GM23248 (cell line): ENCODE results near the gene RBFOX2. TPM values are rescaled to one million over a fixed set of nuclear protein-coding genes. Genes with fewer than 3 reads are reported as not detected.
A peak's percentile ranks its signal among the peaks of the same experiment; 100 is the strongest.
"Not testable (repeated sequence)": the region's sequence is repeated elsewhere in the genome, so short reads cannot be mapped to it uniquely, and the experiment has no call there.

ENCODE experiments used
- DNase-seq: peaks from one replicate; pipeline ENCODE4 v3.0.0-alpha.2; 2015
- H2AFZ ChIP-seq: fragments of 200-600 bp; sonication (generic); 2 replicates; pipeline ENCODE4 v1.6.1; 2016; ENCODE audit warnings: antibody characterized with exemption
- H3F3A ChIP-seq: fragments of 200-600 bp; sonication (generic); 2 replicates; pipeline ENCODE4 v1.6.1; 2016; ENCODE audit warnings: mild to moderate bottlenecking, antibody characterized with exemption, mixed run types; ENCODE audit not compliant: insufficient read depth
- H3K27ac ChIP-seq: fragments of 200-600 bp; sonication (generic); 2 replicates; pipeline ENCODE4 v1.5.1; 2016; ENCODE audit warnings: mild to moderate bottlenecking
- H3K27me3 ChIP-seq: fragments of 200-600 bp; sonication (generic); replicated peaks from 2 replicates; pipeline ENCODE4 v1.6.1; 2016; ENCODE audit warnings: mild to moderate bottlenecking; ENCODE audit not compliant: insufficient read depth
- H3K36me3 ChIP-seq: fragments of 200-600 bp; sonication (generic); 2 replicates; pipeline ENCODE4 v1.6.1; 2016; ENCODE audit warnings: low read depth, mild to moderate bottlenecking
- H3K4me1 ChIP-seq: fragments of 200-600 bp; sonication (generic); 2 replicates; pipeline ENCODE4 v1.6.1; 2016; ENCODE audit warnings: mild to moderate bottlenecking; ENCODE audit not compliant: insufficient read depth
- H3K4me2 ChIP-seq: fragments of 200-600 bp; sonication (generic); one replicate; pipeline ENCODE4 v1.6.1; 2016; ENCODE audit warnings: mild to moderate bottlenecking; ENCODE audit not compliant: unreplicated experiment
- H3K4me3 ChIP-seq: fragments of 200-600 bp; sonication (generic); 2 replicates; pipeline ENCODE4 v1.5.1; 2016; ENCODE audit warnings: mild to moderate bottlenecking
- H3K79me2 ChIP-seq: fragments of 200-600 bp; sonication (generic); 2 replicates; pipeline ENCODE4 v1.6.1; 2016; ENCODE audit warnings: mild to moderate bottlenecking; ENCODE audit not compliant: insufficient read depth
- H3K9ac ChIP-seq: fragments of 200-600 bp; sonication (generic); 2 replicates; pipeline ENCODE4 v1.6.1; 2016; ENCODE audit warnings: mild to moderate bottlenecking
- H3K9me2 ChIP-seq: fragments of 200-600 bp; sonication (generic); 2 replicates; pipeline ENCODE4 v1.6.1; 2016; ENCODE audit warnings: mixed run types, mild to moderate bottlenecking, moderate library complexity; ENCODE audit not compliant: insufficient read depth
- H3K9me3 ChIP-seq: fragments of 200-600 bp; sonication (generic); one replicate; pipeline ENCODE4 v1.6.1; 2017; ENCODE audit warnings: low read depth
- H4K20me1 ChIP-seq: fragments of 200-600 bp; sonication (generic); 2 replicates; pipeline ENCODE4 v1.6.0; 2016; ENCODE audit not compliant: insufficient read depth
- EZH2 ChIP-seq: fragments of 200-600 bp; sonication (generic); IDR thresholded peaks from 2 replicates; pipeline ENCODE4 v1.6.1; 2018; ENCODE audit warnings: antibody characterized with exemption, mild to moderate bottlenecking; ENCODE audit not compliant: insufficient read depth, poor library complexity, severe bottlenecking
- EZH2phosphoT487 ChIP-seq: fragments of 200-600 bp; sonication (generic); IDR thresholded peaks from 2 replicates; pipeline ENCODE4 v1.6.1; 2018; ENCODE audit warnings: antibody characterized with exemption, moderate library complexity, mild to moderate bottlenecking, low read depth; ENCODE audit not compliant: insufficient read depth
- WGBS, 2 experiments: methylation state at CpG; one replicate each; pipeline ENCODE4 v1.1.6; 2015 to 2017; ENCODE audit warnings: low lambda C conversion rate in 2 of 2, low coverage in 1 of 2; ENCODE audit errors: missing lambda C conversion rate in 2 of 2; 5-methylcytosine and 5-hydroxymethylcytosine counted together
- in situ Hi-C: fragments of 300-500 bp; cut with MboI; formaldehyde crosslinking; loops from 2 replicates; pipeline ENCODE4 v1.15.0; 2020
- polyA plus RNA-seq: library from polyadenylated mRNA; unstranded; fragments of >200 nt; fragmentation: Nextera tagmentation; extraction: Ambion mirVana; gene quantifications from 2 replicates; pipeline ENCODE4 v1.2.1, GENCODE V29; 2016
- total RNA-seq: library from RNA; depleted of rRNA; stranded (reverse); fragments of >200 nt; shearing (Covaris generic); gene quantifications from 2 replicates; pipeline ENCODE4 v1.2.3, GENCODE V29; 2014

RBFOX2 gene
- total and polyA plus RNA-seq, 2 experiments from 2014 or later, result 127 to 136 TPM

DNA sequence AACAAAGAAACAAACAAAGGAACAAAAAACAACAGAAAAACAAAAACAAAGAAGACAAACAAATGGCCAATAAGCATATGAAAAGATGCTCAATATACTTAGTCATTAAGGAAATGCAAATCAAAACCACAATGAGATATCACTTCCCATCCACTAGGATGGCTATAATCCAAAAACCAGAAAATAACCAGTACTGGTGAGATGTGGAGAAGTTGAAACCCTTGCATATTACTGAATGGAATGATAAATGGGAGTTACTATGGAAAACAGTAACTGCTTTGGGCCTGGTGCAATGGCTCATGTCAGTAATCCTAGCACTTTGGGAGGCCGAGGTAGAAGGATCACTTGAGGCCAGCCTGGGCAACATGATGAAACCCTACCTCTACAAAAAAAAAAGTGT is 44.9 kb upstream of the RBFOX2 start:
- no peak overlapping the region for H3K27ac ChIP-seq

GRCh38 chr22:36070645-36071044 is 42.0 kb upstream of the RBFOX2 start:
- H4K20me1 ChIP-seq, H3K27me3 ChIP-seq, H3K9ac ChIP-seq, DNase-seq, H3K9me2 ChIP-seq, H3K4me1 ChIP-seq, H3K9me3 ChIP-seq, H3K36me3 ChIP-seq, H3K79me2 ChIP-seq, in situ Hi-C loops, H3K4me3 ChIP-seq, H3F3A ChIP-seq, H3K4me2 ChIP-seq: not testable (repeated sequence)
- WGBS, 2 experiments, result 100% methylated on average over 2 of the region's 2 CpGs
- Histone ChIP-seq H2AFZ (peak overlapping the region; percentile 56; the same call in 1 of the 2 replicates), H3K27ac (peak overlapping the region; percentile 23)

More for the DNA sequence above, 44.9 kb upstream of the RBFOX2 start:
- DNase-seq, result peak; percentile 64
- TF ChIP-seq EZH2 (no peak), EZH2phosphoT487 (no peak)
- H3K9me2 ChIP-seq, result no peaks in the 10 kb centered on the region
- no peaks in the 10 kb centered on the region for H3K27me3 ChIP-seq
- H3K4me1 ChIP-seq, result peaks cover 19% of the 10 kb centered on the region
- in situ Hi-C loops, result no loop called here
- 77 to 86% methylated on average over 1 of the region's 1 CpG for WGBS, 2 experiments
- no peaks in the 10 kb centered on the region for H4K20me1 ChIP-seq
- no peaks in the 10 kb centered on the region for H3K79me2 ChIP-seq
- H3K4me3 ChIP-seq, result no peak overlapping the region
- H2AFZ ChIP-seq, result no peak overlapping the region
- H3K9ac ChIP-seq, result no peak overlapping the region
- H3K36me3 ChIP-seq, result no peaks in the 10 kb centered on the region
- no peak overlapping the region for H3K4me2 ChIP-seq
- H3F3A ChIP-seq, result peaks cover 25% of the 10 kb centered on the region
- no peaks in the 10 kb centered on the region for H3K9me3 ChIP-seq

DNA sequence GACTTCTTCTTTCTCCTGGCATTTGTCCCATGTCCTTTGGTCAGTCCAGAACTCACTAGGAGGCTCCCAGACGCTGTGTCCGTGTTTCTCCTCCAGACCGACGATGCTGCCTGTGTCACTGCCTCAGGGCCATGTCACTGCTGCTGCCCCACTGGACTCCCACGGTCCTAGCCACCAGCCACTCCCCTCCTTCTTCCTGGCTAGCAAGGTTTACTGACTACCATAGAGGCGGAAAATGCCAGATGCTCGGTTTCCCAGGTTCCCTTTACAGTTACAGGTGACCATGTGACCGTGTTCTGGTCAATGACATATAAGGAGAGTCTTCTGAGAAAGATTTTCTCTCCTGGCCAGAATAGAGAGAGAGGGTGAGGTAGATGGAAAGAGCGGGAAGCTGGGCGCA is 40.7 kb upstream of the RBFOX2 start:
- Histone ChIP-seq H2AFZ (no peak overlapping the region), H3F3A (peaks cover 6% of the 10 kb centered on the region; the same call in 1 of the 2 replicates), H3K9me3 (no peaks in the 10 kb centered on the region), H3K27ac (no peak overlapping the region), H3K36me3 (no peaks in the 10 kb centered on the region), H4K20me1 (no peaks in the 10 kb centered on the region), H3K9me2 (no peaks in the 10 kb centered on the region), H3K4me2 (no peak overlapping the region), H3K79me2 (no peaks in the 10 kb centered on the region), H3K4me3 (no peak overlapping the region), H3K9ac (no peak overlapping the region), H3K4me1 (peaks cover 11% of the 10 kb centered on the region; the same call in 1 of the 2 replicates), H3K27me3 (no peaks in the 10 kb centered on the region)
- in situ Hi-C loops, result loop anchor here (10.0 kb wide), 1 partner anchor 135 kb away; no protein-coding TSS in a partner anchor
- WGBS, 2 experiments, result 80 to 81% methylated on average over 10 of the region's 10 CpGs
- DNase-seq, result no peak
- TF ChIP-seq EZH2phosphoT487, result no peak

GRCh38 chr22:36068776-36069344 is 40.2 kb upstream of the RBFOX2 start:
- H3K9me3 ChIP-seq, result no peaks in the 10 kb centered on the region
- no peak overlapping the region for H2AFZ ChIP-seq
- H3K4me1 ChIP-seq, result peaks cover 11% of the 10 kb centered on the region; the same call in 1 of the 2 replicates
- no peaks in the 10 kb centered on the region for H3K79me2 ChIP-seq
- WGBS, 2 experiments, result 69 to 70% methylated on average over 6 of the region's 6 CpGs
- H3K9me2 ChIP-seq, result no peaks in the 10 kb centered on the region
- in situ Hi-C loops, result loop anchor here (10.0 kb wide), 1 partner anchor 134 kb away; no protein-coding TSS in a partner anchor
- H3K9ac ChIP-seq, result no peak overlapping the region
- H3K27ac ChIP-seq, result no peak overlapping the region
- H3K4me2 ChIP-seq, result no peak overlapping the region
- peaks cover 10% of the 10 kb centered on the region; the same call in 1 of the 2 replicates for H3F3A ChIP-seq
- no peaks in the 10 kb centered on the region for H3K27me3 ChIP-seq
- no peaks in the 10 kb centered on the region for H4K20me1 ChIP-seq
- peak; percentile 50 for DNase-seq
- no peaks in the 10 kb centered on the region for H3K36me3 ChIP-seq
- no peak for TF ChIP-seq EZH2
- TF ChIP-seq EZH2phosphoT487, result no peak
- no peak overlapping the region for H3K4me3 ChIP-seq

DNA sequence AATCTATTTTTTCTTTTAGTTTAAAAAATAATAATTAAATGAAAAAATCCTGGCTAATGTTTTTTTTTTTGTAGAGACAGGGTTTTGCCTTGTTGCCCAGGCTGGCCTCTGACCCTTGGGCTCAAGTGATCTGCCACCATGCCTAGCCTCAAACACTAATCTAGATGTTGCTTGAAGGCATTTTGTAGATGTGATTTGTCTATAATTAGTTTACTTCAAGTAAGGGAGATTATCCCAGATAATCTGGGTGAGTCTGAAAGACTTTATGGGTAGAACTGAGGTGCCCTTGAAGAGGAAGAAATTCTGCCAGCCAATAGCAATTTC is 38.6 kb upstream of the RBFOX2 start:
- Histone ChIP-seq H4K20me1 (no peaks in the 10 kb centered on the region), H3K4me1 (peaks cover 7% of the 10 kb centered on the region; the same call in 1 of the 2 replicates), H3K4me2 (no peak overlapping the region), H3K27ac (no peak overlapping the region), H2AFZ (no peak overlapping the region), H3K9me3 (no peaks in the 10 kb centered on the region), H3K9me2 (no peaks in the 10 kb centered on the region), H3K4me3 (no peak overlapping the region), H3K79me2 (no peaks in the 10 kb centered on the region), H3K36me3 (no peaks in the 10 kb centered on the region), H3K27me3 (no peaks in the 10 kb centered on the region), H3F3A (0 out of 2 replicates have a peak, but pooled peaks cover 4% of the 10 kb centered on the region), H3K9ac (no peak overlapping the region)
- in situ Hi-C loops, result loop anchor here (10.0 kb wide), 1 partner anchor 132 kb away; no protein-coding TSS in a partner anchor
- no peak for DNase-seq
- TF ChIP-seq EZH2phosphoT487, result no peak
- no peak for TF ChIP-seq EZH2
